ENCODE results near the gene MADCAM1.

MADCAM1 gene

DNA sequence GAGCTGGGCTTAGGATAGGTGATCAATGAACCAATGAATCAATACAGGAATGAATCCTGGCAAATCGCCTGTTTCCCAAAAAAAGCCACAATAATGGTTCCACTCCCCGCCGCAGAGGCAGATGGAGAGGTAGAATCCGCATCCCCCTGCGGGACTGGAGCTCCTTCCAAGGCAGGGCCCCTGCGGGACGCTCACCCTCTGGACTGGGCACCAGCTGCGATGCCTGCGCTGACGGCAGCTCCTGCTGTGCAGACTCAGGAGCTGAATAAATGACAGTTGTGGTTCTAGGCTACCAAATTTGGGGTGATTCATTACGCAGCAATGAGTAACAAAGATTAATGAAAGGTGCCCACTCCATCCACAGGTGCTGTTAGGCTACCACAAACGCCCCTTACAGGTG, 26.4 kb downstream of the MADCAM1 start:
- H3K4me1 ChIP-seq (ENCODE audit: insufficient read depth, poor library complexity, severe bottlenecking) = no peaks in the 10 kb centered on the region
- TF ChIP-seq, protein P1, sequence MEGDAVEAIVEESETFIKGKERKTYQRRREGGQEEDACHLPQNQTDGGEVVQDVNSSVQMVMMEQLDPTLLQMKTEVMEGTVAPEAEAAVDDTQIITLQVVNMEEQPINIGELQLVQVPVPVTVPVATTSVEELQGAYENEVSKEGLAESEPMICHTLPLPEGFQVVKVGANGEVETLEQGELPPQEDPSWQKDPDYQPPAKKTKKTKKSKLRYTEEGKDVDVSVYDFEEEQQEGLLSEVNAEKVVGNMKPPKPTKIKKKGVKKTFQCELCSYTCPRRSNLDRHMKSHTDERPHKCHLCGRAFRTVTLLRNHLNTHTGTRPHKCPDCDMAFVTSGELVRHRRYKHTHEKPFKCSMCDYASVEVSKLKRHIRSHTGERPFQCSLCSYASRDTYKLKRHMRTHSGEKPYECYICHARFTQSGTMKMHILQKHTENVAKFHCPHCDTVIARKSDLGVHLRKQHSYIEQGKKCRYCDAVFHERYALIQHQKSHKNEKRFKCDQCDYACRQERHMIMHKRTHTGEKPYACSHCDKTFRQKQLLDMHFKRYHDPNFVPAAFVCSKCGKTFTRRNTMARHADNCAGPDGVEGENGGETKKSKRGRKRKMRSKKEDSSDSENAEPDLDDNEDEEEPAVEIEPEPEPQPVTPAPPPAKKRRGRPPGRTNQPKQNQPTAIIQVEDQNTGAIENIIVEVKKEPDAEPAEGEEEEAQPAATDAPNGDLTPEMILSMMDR (IDR thresholded peaks at IDR 0.05; ENCODE audit: poor library complexity, severe bottlenecking) = no peak
- no peak overlapping the region for H3K27ac ChIP-seq (ENCODE audit: poor library complexity, severe bottlenecking)

DNA sequence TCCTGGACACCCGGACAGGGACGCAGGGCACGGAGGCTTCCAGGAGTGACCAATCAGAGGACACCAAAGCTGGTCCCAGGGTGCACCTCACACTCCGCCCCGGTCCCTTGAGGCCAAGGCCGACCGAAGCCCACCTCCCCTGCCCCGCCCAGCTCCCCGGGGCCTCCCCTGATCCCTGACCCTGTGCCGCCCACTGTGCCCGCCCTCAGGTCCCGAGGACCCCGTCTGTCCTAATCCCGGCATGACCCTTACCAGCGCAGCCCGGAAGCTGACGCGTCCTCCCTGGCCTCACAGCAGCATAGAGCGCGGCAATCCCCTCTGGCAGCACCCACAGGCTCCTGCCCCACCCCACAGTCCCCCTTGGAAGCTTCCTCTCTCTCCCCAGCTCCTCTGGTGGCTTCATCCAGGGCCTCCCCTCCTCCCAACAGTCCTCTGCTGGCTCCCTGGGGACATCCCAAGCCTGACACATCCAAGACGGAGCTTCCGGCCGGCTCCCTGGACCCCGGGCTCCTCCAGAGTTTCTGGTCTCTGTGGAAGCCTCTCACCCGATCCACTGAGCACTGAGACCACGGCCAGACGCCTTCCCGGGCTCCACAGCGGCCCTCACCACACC, 27.9 kb downstream of the MADCAM1 start:
- H3K9me3 ChIP-seq (ENCODE audit: severe bottlenecking) = no peaks in the 10 kb centered on the region
- ATAC-seq (ENCODE audit: low read depth) (peak; percentile 17; the same call in 1 of the 3 replicates), DNase-seq (ENCODE audit: low spot score) (no peak)
- no peaks in the 10 kb centered on the region for H3K36me3 ChIP-seq (ENCODE audit: low read depth)
- H3K27ac ChIP-seq (ENCODE audit: poor library complexity, severe bottlenecking) = no peak overlapping the region
- TF ChIP-seq, protein P1 (IDR thresholded peaks at IDR 0.05; ENCODE audit: poor library complexity, severe bottlenecking) = no peak
- H3K4me3 ChIP-seq (ENCODE audit: severe bottlenecking) = no peak overlapping the region
- H3K27me3 ChIP-seq (ENCODE audit: insufficient read depth, poor library complexity, severe bottlenecking) = no peaks in the 10 kb centered on the region
- no peaks in the 10 kb centered on the region for H3K4me1 ChIP-seq (ENCODE audit: insufficient read depth, poor library complexity, severe bottlenecking)

More for the DNA sequence above, 26.4 kb downstream of the MADCAM1 start:
- H3K9me3 ChIP-seq (ENCODE audit: severe bottlenecking) = no peaks in the 10 kb centered on the region
- no peaks in the 10 kb centered on the region for H3K27me3 ChIP-seq (ENCODE audit: insufficient read depth, poor library complexity, severe bottlenecking)
- ATAC-seq (ENCODE audit: low read depth) (no peak), DNase-seq (ENCODE audit: low spot score) (no peak)
- no peak overlapping the region for H3K4me3 ChIP-seq (ENCODE audit: severe bottlenecking)
- H3K36me3 ChIP-seq (ENCODE audit: low read depth) = no peaks in the 10 kb centered on the region

GRCh38 chr19:525029-525428, 28.7 kb downstream of the MADCAM1 start:
- Histone ChIP-seq H3K27me3 (ENCODE audit: insufficient read depth, poor library complexity, severe bottlenecking) (no peaks in the 10 kb centered on the region), H3K27ac (ENCODE audit: poor library complexity, severe bottlenecking) (no peak overlapping the region), H3K4me1 (ENCODE audit: insufficient read depth, poor library complexity, severe bottlenecking) (no peaks in the 10 kb centered on the region), H3K9me3 (ENCODE audit: severe bottlenecking) (no peaks in the 10 kb centered on the region), H3K4me3 (ENCODE audit: severe bottlenecking) (no peak overlapping the region), H3K36me3 (ENCODE audit: low read depth) (no peaks in the 10 kb centered on the region)
- TF ChIP-seq, protein P1 (IDR thresholded peaks at IDR 0.05; ENCODE audit: poor library complexity, severe bottlenecking) = no peak
- DNase-seq (ENCODE audit: low spot score) = no peak
- ATAC-seq (ENCODE audit: low read depth) = no peak

DNA sequence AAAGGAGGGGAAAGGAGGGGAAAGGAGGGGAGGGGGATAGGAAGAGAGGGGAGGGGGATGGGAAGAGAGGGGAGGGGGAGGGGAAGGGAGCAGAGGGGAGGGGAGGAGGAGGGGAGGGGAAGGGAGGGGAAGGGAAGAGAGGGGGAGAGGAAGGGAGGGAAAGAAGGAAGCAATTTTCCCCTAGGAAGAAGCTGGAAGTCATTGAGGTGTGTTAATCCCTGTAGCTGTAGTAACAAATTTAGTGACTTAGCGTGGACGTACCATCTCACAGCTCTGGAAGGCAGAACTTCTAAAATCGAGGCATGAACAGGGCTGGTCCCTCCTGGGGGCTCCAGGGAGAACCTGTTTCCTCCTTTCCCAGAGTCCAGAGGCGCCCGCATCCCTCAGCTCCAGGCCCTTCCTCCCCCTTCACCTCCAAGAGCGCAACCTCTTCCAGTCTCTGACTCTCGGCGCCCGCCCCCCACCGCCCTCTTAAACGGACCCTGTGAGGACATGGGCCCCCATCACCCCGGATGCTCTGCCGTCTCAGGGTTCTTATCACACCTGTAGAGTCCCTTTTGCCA, 29.7 kb downstream of the MADCAM1 start:
- no peak for DNase-seq (ENCODE audit: low spot score)
- no peak for ATAC-seq (ENCODE audit: low read depth)
- H3K9me3 ChIP-seq (ENCODE audit: severe bottlenecking) = no peaks in the 10 kb centered on the region
- H3K36me3 ChIP-seq (ENCODE audit: low read depth) = no peaks in the 10 kb centered on the region
- TF ChIP-seq, protein P1 (IDR thresholded peaks at IDR 0.05; ENCODE audit: poor library complexity, severe bottlenecking) = no peak
- H3K27ac ChIP-seq (ENCODE audit: poor library complexity, severe bottlenecking) = no peak overlapping the region
- no peak overlapping the region for H3K4me3 ChIP-seq (ENCODE audit: severe bottlenecking)
- H3K4me1 ChIP-seq (ENCODE audit: insufficient read depth, poor library complexity, severe bottlenecking) = no peaks in the 10 kb centered on the region
- H3K27me3 ChIP-seq (ENCODE audit: insufficient read depth, poor library complexity, severe bottlenecking) = no peaks in the 10 kb centered on the region

Data from RWPE2 (cell line).